DLD1 (cell line): ENCODE data around the gene TRMT5.

ENCODE experiments used
- in situ Hi-C: cut with HindIII; loops from 2 replicates; pipeline ENCODE4 v1.10.0; 2017; ENCODE audit warnings: low sequenced_read_pairs

Gene TRMT5, protein sequence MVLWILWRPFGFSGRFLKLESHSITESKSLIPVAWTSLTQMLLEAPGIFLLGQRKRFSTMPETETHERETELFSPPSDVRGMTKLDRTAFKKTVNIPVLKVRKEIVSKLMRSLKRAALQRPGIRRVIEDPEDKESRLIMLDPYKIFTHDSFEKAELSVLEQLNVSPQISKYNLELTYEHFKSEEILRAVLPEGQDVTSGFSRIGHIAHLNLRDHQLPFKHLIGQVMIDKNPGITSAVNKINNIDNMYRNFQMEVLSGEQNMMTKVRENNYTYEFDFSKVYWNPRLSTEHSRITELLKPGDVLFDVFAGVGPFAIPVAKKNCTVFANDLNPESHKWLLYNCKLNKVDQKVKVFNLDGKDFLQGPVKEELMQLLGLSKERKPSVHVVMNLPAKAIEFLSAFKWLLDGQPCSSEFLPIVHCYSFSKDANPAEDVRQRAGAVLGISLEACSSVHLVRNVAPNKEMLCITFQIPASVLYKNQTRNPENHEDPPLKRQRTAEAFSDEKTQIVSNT

DNA sequence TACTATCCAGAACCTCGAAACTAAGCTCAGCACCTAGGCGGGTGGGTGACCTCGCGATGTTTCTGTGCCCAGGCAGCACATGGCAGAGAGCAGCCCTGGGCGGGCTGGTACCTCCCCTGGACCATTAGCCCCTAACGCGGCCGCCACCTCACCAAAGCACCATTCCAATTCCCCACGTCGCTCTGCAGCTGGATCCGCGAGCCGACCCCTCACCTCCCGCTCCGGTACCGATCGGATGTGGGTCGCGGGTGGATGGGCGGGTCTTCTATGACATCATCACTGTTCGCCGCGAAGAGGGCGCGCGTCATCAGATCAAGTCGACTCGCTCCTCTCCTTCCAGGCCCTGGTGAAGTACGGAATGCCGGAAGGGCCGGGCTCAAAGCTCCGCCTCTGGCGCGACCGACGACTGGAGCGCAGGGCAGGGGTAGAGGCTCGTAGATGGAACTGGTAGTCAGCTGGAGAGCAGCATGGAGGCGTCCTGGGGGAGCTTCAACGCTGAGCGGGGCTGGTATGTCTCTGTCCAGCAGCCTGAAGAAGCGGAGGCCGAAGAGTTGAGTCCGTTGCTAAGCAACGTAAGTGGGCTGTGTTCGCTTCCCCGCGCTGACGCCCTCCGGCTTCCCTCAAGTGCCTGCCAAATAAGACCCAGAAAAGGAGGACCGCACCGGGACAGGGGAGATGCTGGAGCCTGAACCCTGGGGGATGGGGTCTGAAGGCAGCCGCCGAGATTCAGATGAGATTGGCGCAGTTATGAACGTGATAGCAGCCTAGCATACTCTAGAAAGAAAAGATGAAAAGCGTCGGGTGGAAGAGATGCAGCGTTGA lies at the start of gene TRMT5, which contains the start of gene SLC38A6:
Gene TRMT5, minus strand, starts transcription at position 269 of the 822 bp plus-strand sequence. Its CDS starts 106 bp downstream, at position 163.
Gene SLC38A6, plus strand, starts transcription at position 435 of the 822 bp plus-strand sequence. Its CDS starts 33 bp downstream, at position 468.
- in situ Hi-C loops: no loop called here

DNA sequence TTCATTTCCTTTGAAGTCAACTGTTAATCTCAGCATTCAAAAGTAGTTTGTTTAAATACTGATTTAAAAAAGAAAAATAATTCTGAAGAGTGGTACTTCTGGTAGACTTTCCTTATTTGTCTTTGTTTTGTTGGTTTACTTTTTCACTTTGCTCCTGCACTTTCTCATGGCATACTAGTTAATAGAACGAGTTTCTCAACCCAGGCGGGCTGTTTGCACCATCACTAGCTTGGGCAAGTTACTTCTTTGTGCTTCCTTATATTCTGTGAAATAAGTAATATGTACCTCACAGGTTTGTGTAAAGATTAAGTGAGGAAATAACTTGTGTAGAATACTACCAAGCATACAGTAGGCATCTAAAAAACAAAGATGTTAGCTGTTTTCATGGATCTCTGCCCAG lies 45.6 kb upstream of the TRMT5 start:
- in situ Hi-C loops: loop anchor here (10.0 kb wide), 1 partner anchor 382 kb away; the partner anchor contains the start of gene SIX1

DNA sequence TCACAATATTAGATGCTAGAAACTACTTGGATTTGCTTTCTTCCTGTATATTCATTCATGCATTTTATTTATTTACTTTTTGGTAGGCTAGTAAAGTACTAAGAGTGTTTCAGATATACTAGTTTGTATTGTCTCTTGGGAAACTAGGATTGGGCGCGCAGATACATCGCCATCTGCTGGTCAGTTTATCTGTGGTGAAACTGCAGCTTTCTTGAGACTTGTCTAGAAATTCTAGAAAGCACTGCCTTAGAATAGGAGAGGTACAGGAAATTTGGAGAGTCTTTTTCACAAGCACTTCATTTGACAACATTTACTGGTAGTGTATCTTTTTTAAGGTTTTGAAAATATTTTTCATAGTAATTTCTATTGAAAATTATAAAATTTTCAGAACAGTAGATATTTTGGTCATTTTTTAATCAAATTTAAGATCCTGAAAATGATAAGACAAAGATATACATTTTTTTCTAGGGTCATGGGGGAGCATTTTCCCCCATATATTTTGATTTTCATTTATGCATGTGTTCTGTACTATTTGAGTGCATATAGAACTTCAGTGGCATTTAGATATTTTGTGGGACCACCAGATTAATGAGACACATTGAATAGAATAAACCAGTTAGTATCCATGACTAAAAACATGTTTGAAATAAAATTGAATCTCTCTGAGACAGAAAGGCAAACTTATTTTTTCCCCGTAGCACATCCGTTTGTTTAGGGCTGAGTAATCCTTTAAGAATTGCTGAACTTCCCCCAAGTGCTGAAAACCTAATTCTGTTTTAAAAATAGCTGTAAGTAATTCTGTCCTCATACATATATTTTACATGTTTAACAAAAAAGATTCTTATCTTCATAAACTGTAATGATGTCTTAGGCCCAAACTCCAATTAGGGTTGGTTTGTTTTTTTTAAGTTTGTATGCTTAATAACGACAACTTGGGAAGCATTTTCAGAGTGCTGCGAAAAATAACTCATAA lies 44.7 kb upstream of the TRMT5 start:
- in situ Hi-C loops: loop anchor here (10.0 kb wide), 1 partner anchor 381 kb away; the partner anchor contains the start of gene SIX1

DNA sequence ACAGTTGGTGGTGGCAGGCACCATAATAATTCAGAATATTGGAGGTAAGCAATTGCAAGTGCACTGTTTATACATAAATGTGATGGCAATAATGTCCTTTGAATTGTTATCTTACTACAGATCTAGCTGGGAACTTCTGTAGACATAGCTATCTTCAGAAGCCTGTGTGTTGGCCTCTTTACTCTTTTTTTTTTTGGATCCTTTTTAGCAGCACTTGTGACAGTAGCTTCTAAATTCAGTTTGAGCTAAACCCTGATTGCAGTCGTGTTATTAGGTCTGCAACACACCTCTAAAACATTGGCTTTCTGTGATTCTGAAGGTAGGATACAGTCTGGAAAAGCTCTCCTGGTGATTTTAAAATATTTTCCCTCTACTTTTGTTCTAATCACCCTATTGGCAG lies 38.7 kb upstream of the TRMT5 start:
- in situ Hi-C loops: no loop called here

DNA sequence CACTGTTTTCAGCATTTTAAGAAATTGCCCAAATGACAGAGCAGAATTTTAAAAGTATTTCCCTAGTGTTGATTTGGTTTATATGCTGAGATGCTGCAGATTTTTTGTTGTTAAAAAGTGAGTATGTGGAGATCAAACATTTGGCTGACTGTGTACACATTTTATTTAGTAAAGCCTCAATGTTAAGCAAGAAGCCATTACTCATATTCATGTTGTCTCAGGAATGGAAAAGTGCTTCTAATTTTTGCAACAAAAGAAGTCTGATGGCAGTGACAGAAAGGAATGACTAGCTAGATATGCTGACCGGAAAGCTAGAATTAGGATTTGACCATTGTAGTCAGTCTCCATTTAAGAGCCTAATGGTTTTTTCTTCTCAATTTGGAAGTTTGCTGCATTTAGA lies 22.7 kb upstream of the TRMT5 start:
- in situ Hi-C loops: no loop called here

DNA sequence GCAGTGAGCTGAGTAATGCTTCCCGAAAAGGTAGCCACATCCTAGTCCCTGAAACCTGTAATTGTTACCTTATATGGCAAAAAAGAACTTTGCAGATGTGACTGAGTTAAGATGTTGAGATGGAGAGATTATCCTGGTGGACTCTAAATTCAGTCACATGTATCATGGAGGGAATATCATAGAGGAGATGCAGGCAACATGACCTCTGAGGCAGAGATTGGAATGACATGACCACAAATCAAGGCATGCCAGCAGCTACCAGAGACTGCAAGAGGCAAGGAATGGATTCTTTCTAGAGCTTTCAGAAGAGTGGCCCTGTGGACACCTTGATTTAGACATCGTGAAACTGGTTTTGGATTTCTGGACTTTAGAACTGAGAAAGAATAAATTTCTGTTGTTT lies 18.7 kb upstream of the TRMT5 start:
- in situ Hi-C loops: no loop called here

DNA sequence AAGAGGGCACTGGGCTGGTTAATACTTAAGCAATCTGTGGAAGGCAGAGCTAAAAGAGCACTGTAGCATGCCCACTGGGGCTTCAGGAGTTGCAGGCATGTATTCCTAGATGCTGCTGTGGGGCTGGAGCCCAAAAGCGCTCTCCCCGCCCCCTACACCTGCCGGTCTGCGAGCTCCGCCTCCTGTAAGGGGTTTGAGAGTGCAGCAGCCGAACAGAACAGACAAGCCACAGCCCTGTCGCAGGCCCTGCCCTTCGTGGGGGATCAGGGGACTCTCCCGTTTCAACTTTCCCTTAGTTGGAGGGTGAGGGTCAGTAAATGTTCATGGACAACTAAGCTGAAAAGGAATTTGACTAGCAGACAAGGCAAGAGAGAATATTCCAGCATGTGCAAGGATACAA lies 17.7 kb upstream of the TRMT5 start:
- in situ Hi-C loops: no loop called here

DNA sequence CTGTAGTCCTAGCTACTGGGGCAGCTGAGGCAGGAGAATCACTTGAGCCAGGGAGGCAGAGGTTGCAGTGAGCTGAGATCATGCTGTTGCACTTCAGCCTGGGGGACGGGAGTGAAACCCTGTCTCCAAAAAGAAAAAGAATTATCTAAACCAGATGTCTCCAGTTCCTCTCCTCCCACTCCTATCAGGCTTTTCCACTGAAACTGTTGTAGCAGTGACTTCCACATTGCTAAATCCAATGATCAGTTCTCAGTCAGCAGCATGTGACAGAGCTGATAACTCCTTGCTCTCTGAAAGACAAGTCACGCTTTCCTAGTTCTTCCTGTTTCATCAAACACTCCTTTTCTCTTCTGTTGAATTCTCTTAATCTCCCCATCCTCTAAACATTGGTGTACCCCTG lies 8.7 kb upstream of the TRMT5 start:
- in situ Hi-C loops: no loop called here

DNA sequence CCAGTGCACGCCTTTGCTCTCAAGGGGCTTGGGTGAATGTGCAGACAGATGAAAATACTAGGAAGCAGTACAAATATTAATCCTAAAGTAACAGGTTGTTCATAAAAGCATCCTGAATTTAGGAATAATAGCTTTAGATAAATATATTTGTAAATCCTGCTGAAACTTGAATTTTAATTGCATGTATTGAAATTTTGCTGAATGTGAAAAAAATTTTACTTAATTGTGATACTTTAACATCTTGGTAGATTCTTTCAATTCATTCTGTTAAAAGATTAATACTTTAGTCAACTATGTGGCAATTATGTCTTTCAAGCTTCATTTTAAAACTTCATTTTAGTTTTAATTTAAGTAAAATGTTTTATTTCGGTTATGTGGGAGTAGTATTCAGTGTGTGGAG lies 5.6 kb upstream of the TRMT5 start:
- in situ Hi-C loops: no loop called here

DNA sequence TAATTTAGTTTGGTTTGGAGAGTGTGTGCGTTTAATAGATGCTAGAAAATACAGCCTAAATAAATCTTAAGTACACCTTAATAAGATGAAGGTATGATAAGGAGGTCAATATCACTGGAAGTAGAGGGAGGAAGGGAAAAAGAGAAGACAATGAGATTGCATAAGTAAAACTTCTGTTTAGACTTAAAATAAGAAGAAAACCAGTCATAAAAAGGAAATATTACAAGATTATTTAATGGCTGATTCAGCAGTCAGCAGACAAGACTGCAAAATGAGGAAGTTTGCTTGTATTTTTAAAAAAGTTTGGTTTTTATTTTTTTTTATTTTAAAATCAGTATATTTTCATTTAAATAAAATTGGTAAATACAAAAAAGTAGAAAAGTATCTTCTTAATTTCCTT lies 3.3 kb upstream of the TRMT5 start:
- in situ Hi-C loops: no loop called here

DNA sequence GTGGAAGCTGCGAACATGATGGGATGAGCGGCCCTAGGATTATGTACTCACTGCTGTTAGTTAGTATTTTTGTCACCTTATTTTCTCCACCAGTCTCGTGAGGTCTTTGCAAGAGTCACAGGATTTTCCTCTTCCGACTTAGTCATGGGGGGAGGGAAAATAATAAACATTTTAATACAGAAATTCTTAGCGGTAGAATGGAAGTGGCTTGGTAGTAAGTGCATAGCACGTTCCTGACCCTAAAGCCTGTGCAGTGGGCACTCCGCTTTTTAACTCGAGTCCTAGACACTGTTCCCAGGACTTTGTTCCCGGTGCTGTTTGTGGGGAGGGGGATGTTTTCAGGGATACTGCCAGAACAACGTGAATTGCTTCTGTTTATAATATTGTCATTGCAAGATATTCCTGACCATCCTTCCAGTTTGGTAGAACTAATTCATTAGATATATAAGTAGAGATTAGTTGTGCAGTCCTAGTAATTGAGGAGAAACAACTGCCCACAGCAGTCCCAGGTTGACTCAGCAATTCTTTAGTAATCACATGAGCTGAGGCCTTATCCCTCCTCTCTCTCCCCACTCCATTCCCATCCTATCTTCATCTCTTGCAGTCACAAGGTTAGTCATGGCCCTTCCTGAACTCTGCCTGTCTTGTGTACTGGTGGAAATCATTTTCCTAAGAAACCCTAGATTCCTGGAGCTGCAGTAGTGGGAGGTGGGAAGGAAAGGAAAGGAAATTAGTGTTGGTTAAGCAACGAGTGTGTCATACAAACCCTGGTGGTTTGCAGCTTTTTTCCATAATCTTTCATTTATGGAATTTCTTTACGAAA lies 965 bp upstream of the TRMT5 start:
- in situ Hi-C loops: no loop called here

DNA sequence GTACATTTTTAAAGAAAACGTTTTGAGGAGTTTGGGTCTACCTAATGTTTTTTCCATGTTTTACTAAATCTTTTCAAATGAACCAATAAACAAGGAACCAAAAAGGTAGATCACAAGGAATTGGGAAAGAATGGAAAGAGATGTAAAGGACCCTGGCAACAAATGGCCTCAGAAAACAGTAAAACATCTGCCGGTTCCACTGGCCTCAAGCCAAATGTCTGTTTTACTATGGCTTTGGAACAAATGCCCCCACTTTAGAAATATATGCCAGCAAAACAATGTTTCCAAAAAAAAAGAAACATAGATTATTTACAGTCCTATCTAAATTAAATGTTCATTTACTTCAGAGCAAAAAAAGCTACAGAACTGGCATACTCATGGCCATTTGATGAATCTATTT lies 3.0 kb downstream of the TRMT5 start:
- in situ Hi-C loops: loop anchor here (5.0 kb wide), 1 partner anchor 36 kb away; no protein-coding TSS in a partner anchor

DNA sequence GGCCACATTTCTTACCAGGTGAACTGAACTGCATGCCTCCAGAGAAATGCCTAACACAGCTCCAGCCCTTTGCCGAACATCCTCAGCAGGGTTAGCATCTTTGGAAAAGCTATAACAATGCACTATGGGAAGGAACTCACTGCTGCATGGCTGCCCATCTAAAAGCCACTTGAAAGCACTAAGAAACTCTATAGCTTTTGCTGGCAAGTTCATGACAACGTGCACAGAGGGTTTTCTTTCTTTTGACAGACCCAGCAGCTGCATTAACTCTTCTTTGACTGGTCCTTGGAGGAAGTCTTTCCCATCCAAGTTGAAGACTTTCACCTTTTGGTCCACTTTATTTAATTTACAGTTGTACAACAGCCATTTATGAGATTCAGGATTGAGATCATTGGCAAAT lies 5.3 kb downstream of the TRMT5 start:
- in situ Hi-C loops: loop anchor here (5.0 kb wide), 1 partner anchor 33 kb away; no protein-coding TSS in a partner anchor

DNA sequence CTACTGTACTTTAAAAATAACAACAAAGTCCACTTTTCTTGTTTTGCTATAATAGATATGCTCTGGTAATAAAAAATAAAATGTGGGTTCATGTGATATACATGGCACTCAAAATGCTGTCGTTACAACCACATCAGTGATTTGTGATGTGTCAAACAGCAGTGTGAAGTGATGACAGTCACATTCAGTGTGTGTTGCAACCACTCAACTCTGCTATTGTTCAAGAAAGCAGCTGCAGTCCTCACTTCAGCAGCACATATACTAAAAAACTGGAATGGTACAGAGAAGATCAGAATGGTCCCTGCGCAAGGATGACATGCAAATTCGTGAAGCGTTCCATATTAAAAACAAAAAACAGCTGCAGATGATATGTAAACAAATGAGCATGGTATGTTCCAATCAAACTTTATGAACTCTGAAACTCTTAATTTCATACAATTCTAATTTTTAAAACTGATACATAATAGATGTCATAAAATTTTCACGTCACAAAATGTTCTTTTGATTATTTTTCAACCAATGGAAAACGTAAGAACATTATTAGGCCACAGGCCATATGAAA lies 6.7 kb downstream of the TRMT5 start:
- in situ Hi-C loops: no loop called here

DNA sequence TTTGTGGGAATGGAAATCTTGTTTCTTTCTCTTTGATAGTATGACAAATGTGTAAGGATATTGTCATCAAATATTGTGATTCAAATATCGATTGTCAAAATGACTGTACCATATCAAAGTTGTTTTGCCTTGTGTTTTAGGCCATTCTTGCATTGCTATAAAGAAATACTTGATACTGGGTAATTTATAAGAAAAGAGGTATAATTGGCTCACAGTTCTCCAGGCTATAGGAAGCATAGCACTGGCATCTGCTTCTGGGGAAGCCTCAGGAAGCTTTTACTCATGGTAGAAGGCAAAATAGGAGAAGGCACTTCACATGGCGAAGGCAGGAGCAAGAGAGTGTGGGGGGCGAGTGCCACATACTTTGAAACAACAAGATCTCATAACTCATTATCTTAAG lies 7.8 kb downstream of the TRMT5 start:
- in situ Hi-C loops: no loop called here

DNA sequence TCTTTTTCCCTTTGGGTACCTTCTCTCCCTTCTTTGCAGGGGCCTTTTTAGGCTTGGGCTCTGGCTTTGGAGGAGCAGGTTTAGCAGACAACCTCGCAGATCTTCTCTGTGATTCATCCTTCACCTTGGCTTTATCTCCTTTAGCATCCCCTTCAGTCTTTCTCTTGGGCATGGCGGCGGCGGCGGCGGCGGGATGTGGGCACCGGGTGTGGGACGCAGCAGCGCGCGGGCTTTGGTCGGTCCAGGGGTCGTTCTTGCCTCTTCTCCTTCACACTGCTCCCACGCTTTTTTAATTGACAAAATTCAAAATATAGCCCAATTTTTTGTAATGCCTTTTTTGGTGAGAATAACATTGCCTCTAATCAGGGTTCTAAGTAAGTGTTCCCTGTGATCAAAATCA lies 8.6 kb downstream of the TRMT5 start:
- in situ Hi-C loops: no loop called here

DNA sequence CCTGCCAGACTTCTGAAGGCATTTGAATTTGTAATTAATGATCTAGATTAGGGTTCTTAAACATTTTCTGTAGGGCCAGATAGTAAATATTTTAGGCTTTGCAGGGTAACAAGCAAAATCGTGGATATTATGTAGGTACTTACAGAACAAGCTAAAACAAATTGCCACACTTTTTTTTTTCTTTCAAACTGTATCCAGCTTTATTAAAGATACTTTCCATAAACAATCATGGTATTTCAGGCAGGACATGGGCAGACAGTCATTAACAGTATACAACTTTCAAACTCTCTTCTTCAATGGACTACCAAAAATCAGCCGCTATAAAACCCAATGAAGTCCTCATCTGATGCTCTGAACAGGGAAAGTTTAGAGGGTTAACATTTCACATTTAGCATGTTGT lies 9.6 kb downstream of the TRMT5 start:
- in situ Hi-C loops: no loop called here

DNA sequence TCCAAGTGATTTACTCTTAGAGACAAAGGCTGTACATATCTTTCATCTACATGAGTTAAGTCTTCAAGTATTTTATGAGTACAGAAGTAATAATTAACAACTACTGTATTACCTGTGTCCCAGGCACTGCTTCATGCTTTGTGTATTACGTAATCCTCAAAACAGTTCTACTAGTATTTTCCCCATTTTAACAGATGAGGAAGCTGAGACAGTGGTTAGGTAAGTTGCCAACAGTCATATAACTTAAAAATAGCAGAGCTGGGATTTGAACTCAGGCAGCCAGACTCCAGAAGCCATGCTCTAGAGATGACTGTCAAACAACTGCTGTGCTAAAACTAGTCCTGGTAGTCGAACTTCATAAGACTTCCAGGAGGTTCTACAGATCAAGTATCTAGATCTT lies 10.7 kb downstream of the TRMT5 start:
- in situ Hi-C loops: no loop called here

DNA sequence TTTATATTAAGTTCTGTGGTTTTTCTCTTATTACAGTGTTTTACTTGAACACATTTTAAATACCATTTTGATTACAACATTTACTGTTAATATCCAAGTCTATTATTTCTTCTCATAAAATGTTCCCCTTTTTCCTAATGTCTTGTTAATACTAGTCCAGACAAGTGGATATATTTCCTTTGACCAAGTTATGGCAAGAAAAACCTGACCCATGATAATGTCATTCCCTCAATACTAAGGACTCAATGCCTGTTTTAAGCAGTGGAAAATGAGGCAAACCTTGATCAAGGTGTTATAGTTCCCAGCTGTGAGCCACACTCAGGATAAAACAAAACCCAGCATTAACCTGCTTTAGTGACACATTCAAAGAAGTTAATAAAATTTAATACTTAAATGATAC lies 12.2 kb downstream of the TRMT5 start:
- in situ Hi-C loops: no loop called here
